HTR-8/SVneo (cell line): Measurements from ENCODE around the gene RPS4Y1.
"Not testable (repeated sequence)": the region's sequence is repeated elsewhere in the genome, so short reads cannot be mapped to it uniquely, and the experiment has no call there.

Experiments used
- DNase-seq: peaks from one replicate; pipeline ENCODE4 v3.0.0; 2011; ENCODE audit warnings: low spot score, mixed read lengths; ENCODE audit not compliant: insufficient read length
- FAIRE-seq: peaks from 2 replicates; lab custom pipeline; 2011; peaks lifted over from hg19 to GRCh38; lab: Jason Lieb, UNC

RPS4Y1 gene

DNA sequence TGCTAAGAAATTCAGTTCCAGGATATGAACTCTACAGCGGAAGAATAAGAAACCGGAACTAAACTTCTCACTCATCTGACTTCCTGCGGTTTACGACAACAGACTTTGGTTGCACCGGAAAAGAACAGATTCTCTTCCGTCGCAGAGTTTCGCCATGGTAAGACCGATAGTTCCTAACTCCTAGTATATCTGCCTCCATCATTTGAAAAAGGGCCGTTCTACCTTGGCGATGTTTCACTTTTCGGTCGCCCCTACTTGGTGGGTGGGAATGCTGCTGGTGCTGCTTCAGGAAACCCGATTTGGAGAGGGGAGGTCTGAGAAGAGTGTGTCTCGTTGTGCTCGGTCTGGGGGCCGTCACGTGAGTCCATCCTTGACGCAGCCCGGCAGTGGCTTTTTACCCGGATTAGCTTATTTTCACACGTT lies at the start of gene RPS4Y1:
TSS of gene RPS4Y1 (plus strand) at position 132 of the 423 bp plus-strand sequence. CDS start at position 155, 23 bp downstream.
- FAIRE-seq (no peak), DNase-seq (no peak)

DNA sequence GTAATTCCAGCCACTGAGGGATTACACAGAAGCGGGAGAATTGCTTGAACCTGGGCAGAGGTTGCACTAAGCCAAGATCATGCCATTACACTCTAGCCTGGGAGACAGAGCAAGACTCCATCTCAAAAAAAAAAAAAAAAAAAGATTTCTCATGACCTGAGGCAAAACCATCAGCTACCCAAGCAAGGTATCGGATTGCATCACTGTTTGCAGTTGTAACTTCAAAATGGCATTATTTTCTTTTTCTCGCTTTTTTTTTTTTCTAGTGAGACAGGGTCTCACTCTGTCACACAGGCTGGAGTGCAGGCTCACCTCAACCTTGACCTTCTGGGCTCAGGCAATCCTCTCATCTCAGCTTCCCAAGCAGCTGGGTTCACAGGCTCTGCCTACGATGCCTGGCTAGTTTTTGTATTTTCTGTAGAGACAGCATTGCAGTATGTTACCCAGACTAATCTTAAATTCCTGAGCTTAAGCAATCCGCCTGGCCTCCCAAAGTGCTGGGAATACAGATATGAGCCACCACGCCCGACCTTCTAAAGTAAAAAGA lies 44.4 kb upstream of the RPS4Y1 start:
- no peak for FAIRE-seq
- DNase-seq: no peak

DNA sequence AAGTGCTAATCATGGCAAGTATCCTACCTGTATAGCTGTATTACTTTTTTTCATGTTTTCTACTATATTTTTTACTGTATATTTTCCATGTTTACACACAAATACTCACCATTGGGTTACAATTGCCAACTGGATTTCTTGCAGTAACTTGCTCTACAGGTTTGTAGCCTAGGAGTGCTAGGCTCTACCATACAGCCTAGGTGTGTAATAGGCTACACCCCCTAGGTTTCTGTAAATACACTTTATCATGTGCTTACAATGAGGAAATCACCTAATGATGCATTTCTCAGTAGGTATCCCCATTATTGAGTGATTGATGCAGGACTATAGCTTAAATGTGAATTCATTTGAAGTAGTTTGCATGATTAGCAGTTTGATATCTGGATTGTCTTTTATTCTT lies 43.4 kb upstream of the RPS4Y1 start:
- no peak for FAIRE-seq
- DNase-seq: no peak

DNA sequence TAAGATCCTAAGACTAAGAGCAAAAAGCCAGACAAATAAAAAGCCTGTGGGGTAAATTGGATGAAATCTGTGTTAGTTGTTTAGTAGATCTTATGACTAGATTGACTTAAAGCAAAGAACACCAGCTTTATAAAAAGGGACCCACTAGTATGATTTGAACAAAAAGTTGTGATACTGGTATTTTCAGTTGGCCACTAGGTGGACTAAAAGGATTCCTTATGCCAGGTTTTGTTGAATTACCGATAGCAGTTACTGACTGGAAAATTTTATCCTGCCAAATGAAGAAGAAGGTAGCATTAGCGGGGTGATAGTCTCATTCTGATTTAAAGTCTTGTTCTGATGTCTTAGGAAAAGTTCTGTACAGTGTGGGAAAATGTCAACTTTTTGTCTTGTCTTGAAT lies 41.2 kb upstream of the RPS4Y1 start:
- no peak for DNase-seq
- no peak for FAIRE-seq

DNA sequence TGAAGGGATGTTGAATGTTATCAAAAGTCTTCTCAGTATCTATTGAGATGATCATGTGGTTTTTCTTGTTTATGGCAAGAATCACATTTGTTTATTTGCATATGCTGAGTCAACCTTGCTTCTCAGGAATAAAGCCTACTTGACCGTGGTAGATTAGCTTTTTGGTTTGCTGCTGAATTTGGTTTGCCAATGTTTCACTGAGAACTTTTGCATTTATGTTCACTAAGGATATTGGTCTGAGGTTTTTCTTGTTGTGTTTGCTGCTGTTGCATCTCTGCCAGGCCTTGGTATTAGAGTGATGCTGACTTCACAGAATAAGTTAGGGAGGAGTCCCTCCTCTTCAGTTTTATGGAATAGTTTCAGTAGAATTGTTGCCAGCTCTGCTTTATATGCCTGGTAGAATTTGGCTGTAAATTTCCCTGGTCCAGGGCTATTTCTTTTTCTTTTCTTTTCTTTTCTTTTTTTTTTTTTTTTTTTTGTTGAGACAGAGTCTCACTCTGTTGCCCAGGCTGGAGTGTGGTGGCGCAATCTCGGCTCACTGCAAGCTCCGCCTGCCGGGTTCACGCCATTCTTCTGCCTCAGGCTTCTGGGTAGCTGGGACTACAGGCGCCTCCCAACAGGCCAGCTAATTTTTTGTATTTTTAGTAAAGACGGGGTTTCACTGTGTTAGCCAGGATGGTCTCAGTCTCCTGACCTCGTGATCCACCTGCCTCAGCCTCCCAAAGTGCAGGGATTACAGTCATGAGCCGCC lies 24.1 kb upstream of the RPS4Y1 start:
- not testable (repeated sequence) for DNase-seq, FAIRE-seq

DNA sequence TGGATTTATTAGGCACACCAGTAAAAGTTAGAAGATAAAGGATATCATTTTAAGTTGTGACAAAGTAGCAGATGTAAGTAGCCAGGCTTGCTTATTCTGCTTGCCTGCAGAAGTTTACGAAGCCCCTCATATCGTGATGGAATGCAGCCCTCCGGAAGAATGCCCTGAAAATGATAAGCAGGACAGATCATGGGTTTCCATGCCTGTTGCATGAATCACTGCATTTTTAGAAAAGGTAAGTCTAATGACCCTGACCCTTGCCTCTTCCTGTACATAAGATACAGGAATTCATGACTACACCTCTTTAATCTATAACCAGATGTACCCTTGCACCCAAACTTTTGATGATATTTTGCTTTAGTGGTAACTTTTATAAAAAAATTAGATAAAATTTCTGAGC lies 16.9 kb upstream of the RPS4Y1 start:
- FAIRE-seq (no peak), DNase-seq (no peak)

DNA sequence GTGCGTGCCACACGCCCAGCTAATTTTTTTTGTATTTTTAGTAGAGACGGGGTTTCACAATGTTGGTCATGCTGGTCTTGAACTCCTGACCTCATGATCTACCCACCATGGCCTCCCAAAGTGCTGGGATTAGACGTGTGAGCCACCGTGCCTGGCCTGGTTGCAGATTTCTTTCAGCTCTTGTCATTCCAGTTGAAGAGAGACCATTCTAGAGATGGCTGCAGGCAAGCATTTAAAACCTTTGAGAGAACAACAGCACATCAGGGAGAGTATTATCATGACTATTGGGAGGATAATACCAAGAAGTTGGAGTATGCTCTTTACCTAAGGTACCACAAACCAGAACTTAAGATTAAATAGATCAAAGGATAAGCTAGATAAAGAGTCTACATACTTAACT lies 12.9 kb upstream of the RPS4Y1 start:
- FAIRE-seq: no peak
- DNase-seq: no peak

DNA sequence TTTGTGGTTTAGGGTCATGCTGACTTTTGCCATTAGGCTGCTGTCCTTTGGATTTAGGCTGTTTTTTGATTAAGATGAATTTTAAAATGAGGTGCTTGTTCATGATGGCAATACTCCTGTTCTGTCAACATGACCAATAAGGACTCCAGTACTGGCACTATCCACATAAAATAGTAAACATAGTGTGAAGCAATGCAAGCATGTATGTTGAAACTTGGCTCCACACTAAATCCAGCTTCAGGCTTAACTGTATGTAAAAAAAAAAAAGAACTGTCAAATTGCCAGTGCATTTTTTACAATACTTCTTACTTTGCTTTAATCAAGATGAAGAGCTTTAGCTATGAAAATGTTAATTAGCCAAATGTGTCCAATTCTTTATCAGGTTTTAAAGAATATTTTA lies 6.2 kb upstream of the RPS4Y1 start:
- DNase-seq (no peak), FAIRE-seq (no peak)

DNA sequence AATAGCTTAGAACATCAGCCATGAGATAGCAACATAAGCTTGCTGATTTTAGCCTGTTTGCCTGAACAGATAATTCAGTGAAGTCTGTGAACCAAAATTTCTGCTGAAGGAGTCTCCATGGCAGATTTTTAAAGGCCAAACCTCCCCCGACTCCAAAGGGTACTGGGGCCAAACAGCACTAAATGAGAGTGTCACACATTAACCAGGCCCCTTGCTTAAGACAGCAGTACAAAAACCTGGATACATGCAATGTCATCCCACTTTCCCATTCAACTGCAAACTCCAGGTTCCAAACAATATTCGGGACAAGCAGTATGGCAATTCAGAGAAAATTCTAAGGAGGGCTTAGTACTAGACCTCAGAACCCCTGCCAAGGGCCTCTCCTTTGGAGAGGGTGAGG lies 4.3 kb upstream of the RPS4Y1 start:
- DNase-seq (no peak), FAIRE-seq (no peak)

DNA sequence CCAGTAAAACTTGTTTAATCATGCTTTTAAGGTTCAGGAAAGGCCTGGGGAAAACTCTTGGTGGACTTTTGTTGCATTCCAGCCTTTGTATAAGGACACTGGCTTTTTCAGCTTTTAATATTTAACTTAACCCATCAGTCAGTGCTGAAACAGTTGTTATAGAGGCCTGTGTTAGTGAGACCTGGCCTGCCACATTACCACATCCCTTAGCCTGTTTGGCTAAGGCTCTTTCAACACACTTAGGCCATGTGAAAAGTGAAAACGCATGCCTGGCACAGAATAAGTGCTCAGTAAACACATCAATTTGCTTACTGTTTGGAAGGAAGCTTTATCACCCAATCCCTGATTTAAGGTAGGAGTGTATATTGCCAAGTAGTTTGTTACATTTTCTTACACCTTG lies 3.5 kb upstream of the RPS4Y1 start:
- FAIRE-seq (no peak), DNase-seq (no peak)

DNA sequence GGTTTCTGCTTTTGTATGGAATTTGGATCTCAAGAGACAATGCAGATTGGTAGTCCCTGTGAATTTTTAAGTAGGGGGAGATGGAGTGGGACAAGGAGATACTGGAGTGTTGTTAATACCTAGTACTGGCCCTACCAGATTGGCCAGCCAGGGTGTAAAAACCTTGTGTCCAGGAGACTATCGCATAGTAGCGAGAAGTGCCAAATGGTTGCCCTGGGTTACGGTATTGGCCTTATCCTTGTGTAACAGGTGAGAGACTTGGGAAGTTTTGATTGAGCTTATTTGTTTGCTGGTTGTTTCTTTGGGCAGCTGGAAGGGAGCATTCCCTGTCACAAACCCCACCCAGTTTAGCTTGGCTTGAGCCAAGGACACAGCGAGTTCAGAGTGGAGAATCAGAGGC lies 5.4 kb downstream of the RPS4Y1 start:
- FAIRE-seq (no peak), DNase-seq (no peak)

DNA sequence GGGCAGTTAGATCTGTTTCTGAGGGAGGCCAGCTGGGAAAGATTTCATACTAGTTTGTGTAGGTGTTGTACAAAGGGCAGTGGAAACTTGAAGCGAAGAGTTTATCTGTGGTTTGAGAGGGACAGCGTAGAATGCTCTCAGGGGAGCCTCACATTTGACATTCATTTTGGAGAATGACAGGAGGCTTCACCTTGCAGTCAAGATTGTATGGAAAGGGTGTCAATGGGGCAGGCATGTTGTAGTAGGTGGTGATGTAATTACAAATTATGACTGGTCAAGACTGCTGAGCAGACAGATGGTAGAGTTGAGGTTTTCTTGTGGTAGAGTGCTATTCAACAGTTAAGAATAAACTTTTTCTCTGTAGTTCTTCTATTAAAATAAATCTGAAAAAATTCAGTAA lies 7.0 kb downstream of the RPS4Y1 start:
- FAIRE-seq (no peak), DNase-seq (no peak)

DNA sequence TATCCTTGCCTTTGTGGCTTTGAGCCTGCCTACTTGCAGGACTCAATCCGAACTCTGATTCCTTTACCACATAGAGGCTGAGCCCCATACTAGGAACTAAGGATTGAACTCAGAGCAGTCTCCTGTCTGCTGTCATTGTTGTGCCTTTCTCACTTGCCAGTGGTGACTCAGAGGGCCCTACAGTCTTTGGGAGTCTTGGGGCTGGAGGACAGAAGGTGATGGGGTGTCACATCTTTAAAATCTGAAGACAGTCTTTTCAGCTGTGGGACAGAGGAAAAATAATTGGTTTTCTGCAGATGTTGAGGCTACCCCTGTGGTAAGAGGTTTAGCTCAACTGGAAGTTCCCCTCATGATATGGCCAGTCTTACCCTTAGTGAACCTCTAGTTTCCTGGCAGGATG lies 8.0 kb downstream of the RPS4Y1 start:
- DNase-seq: no peak
- FAIRE-seq: no peak

DNA sequence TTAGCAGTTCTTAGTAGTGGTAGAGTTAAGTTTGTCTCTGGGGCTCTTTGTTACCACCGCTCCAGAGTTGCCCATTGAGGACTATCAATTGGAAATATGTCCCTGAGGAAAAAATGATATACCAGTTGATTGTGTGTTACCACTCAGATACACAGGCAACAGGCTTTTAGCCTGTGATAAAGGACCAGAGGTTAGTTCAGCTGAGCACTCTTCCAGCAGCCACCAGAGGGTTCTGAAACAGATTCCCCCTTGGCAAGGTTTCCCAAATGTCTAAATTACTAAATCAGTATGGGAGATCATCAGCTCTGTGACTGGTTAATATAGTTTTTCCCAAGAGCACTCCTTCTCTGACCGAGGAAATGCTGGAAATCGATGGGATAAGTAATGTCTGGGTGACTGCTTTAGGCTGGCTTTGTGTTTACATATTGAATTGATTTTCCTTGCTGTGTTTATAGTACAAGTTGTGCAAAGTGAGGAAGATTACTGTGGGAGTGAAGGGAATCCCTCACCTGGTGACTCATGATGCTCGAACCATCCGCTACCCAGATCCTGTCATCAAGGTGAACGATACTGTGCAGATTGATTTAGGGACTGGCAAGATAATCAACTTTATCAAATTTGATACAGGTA lies 12.9 kb downstream of the RPS4Y1 start:
- DNase-seq (no peak), FAIRE-seq (no peak)

DNA sequence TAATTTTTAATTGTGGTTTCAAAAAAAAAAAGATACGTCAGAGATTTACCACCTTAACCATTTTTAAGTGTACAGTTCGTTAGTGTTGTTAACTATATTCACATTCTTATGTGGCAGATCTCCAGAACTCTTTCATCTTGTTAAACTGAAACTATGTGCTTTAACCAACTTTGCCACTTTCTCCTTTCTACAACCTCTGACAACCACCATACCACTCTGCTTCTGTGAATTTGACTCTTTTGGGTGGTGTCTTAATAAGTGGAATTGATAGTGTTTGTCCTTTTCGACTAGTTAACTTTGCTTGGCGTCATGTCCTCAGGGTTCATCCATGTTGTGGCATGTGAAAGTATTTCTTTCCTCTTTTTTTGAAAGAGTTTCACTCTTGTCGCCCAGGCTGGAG lies 15.7 kb downstream of the RPS4Y1 start:
- no peak for FAIRE-seq
- no peak for DNase-seq

DNA sequence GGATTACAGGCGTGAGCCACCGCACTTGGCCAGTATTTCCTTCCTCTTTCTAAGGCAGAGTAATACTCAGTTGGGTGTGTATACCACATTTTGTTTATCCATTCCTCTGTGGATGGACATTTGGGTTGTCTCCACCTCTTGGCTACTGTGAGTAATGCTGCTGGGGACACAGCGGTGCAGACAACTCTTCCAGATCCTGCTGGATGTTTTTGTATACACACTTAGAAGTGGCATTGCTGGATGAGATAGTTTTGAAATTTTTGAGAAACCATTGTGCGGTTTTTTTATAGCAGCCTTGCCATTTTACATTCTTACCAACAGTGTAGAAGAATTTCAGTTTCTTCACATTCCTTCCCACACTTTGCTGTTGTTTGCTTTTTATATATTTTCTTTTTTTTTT lies 16.3 kb downstream of the RPS4Y1 start:
- FAIRE-seq (no peak), DNase-seq (no peak)

DNA sequence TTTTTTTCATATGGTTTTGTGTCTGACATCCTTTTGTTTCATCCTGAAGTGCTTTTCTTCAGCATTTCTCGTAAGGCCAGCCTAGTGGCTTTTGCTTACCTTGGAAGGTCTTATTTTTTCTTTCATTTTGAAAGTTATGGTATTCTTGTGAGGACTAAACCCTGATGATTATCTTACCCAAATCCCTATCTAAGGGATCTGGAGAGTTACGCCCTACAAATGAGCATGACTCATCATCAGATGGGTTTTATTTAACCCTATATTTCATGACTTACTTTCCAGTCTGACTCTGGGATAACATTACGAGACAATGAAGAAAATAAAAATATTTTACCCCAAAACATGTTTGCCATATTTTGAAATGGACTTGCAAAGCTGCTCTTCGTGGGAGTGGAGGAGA lies 18.4 kb downstream of the RPS4Y1 start:
- no peak for FAIRE-seq
- no peak for DNase-seq

DNA sequence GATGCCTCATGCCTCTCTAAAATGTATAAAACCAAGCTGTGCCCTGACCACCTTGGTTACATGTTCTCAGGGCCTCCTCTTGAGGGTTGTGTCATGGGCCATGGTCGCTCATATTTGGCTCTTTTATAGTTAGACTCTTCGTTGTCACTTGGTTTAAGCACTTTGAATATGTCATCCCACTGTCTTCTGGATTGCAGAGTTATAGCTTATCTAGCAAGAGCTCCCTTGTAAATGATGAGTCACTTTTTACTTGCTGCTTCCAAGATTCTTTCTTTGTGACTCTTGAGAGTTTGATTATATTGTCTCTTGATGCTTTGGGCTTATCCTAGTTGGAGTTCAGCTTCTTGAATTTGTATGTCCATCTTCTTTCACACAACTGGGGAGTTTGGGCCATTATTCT lies 19.1 kb downstream of the RPS4Y1 start:
- FAIRE-seq (no peak), DNase-seq (no peak)

DNA sequence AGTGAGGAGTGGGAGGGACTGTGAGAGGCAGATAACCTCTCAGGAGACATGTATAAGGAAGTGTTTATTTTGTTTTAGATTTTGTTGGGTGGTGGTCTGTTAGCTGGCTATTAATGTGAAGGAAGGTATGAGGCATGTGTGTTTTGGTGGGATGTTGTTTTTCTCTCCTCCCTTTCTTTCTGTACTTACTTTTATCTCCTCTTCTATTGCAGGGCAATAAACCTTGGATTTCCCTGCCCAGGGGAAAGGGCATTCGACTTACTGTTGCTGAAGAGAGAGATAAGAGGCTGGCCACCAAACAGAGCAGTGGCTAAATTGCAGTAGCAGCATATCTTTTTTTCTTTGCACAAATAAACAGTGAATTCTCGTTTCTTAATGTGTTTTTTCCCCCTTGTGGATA lies 25.2 kb downstream of the RPS4Y1 start:
- FAIRE-seq (no peak), DNase-seq (no peak)

DNA sequence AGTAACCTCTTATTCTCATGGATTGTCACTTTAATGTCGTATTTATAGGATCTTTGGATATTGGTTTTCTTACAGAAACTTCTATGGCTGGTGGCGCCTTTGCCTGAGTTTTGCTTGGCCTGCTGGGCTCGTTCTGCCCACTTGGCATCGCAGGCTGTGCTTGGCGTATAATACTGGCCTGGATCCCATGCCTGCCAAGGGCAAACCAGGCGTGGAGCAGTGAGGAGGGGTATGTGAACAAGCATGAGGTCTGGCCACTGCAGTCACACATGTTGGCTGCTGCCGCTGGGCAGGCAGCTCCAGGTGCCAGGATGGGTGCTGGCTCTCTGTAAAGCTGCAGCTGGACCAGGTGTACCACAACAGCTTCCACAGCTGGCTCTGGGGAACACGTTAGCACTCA lies 26.1 kb downstream of the RPS4Y1 start:
- FAIRE-seq (no peak), DNase-seq (no peak)

DNA sequence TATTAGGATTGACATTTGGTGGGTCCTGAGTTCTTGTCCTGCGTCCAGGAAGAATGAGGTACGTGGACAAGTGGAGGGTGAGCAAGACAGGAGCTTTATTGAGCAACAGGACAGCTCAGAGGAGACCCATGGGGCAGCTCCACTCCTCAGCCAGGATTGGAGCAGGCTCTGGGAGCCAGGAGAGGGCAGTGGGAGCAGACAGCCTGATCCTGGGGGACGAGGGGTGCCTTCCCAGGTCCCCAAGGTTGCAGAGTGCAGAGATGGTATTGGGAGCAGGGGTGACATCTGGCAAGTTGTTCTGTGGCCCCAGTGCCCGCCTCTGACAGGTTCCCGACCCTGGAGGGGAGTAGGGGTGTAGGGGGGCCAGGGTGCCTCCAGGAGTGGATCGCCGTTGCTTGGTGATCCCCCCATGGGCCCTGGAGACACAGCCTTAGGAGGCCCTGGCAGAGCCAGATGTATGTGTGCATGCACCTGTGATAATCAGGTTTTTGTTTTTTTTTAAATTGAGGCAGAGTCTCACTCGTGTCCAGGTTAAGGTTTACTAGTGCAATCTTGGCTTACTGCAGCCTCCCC lies 26.7 kb downstream of the RPS4Y1 start:
- DNase-seq: no peak
- no peak for FAIRE-seq
